Left cardiac atrium (tissue), 4 donors: ENCODE results near the gene CFAP74. TPM values are rescaled to one million over a fixed set of nuclear protein-coding genes. Genes with fewer than 3 reads are reported as not detected.

Experiments
- ATAC-seq, 2 donors: fragments of 200-7000 bp; cut with Tn5 transposase; one replicate each; pipeline ENCODE4 v1.9.1; 2020; ENCODE audit warnings: mild to moderate bottlenecking in 2 of 2, moderate library complexity in 2 of 2
- DNase-seq: peaks from one replicate; pipeline ENCODE4 v3.0.0-alpha.2; 2020
- intact Hi-C, 2 donors: fragments of 100-400 bp; cut with DNase I; formaldehyde crosslinking; loops; one replicate each; pipeline versions ENCODE4 v1.14.1 to v1.15.1; 2022 to 2023
- total RNA-seq, 2 donors: library from RNA; stranded (reverse); fragmentation: NEBNext Ultra II Directional; extraction: Animal tissue kit (Norgen Biotek cat#: 25700); gene quantifications; one replicate each; pipeline ENCODE4 v1.2.1, GENCODE V29; 2021
- donor health status: DM: no; HTN: yes; CAD: no.
- donor health status: DM: no; HTN: yes; CAD: no; lungs with severe emphysema.
- donor health status: DM: yes; HTN: yes; CAD: no.
- donor health status: Dilated cardiomyopathy.

The CFAP74 gene
- total RNA-seq, 2 donors from 2014 or later, result not detected

GRCh38 chr1:1962752-1963151 is 40.8 kb downstream of the CFAP74 start:
- DNase-seq (no peak), ATAC-seq (no peak)
- intact Hi-C loops, result loop anchor here in 1 of 2 donors (5.0 kb wide), 1 partner anchor 85 kb away; no protein-coding TSS in a partner anchor

GRCh38 chr1:1960480-1961196 is 42.9 kb downstream of the CFAP74 start:
- intact Hi-C loops, result loop anchor here in 1 of 2 donors (5.0 kb wide), 1 partner anchor 87 kb away; no protein-coding TSS in a partner anchor
- DNase-seq (no peak), ATAC-seq (peak; percentile 6 to 70)

- DNase-seq, result peak; percentile 83
- ATAC-seq, result peak; percentile 92 to 93
- intact Hi-C loops, result loop anchor here in 1 of 2 donors (5.0 kb wide), 1 partner anchor 87 kb away; no protein-coding TSS in a partner anchor
These were observed 43.6 kb downstream of the CFAP74 start for GRCh38 chr1:1959840-1960479.

- ATAC-seq (no peak), DNase-seq (no peak)
- intact Hi-C loops, result no loop called here
These were observed 44.1 kb downstream of the CFAP74 start for GRCh38 chr1:1959459-1959839.

- DNase-seq (no peak), ATAC-seq (no peak)
- intact Hi-C loops, result no loop called here
These were observed 45.5 kb downstream of the CFAP74 start for GRCh38 chr1:1958071-1958541.

GRCh38 chr1:1957533-1957961 is 46.0 kb downstream of the CFAP74 start:
- DNase-seq (no peak), ATAC-seq (no peak)
- intact Hi-C loops, result no loop called here

GRCh38 chr1:1956586-1957532 is 46.7 kb downstream of the CFAP74 start:
- DNase-seq (no peak), ATAC-seq (no peak)
- intact Hi-C loops, result no loop called here

- intact Hi-C loops, result no loop called here
- no peak for ATAC-seq
- DNase-seq, result no peak
These were observed 47.5 kb downstream of the CFAP74 start for GRCh38 chr1:1956101-1956500.

GRCh38 chr1:1955621-1956094 is 47.9 kb downstream of the CFAP74 start:
- ATAC-seq (no peak), DNase-seq (no peak)
- intact Hi-C loops, result no loop called here

- ATAC-seq (no peak), DNase-seq (no peak)
- intact Hi-C loops, result no loop called here
These were observed 48.6 kb downstream of the CFAP74 start for GRCh38 chr1:1954831-1955441.

GRCh38 chr1:1954015-1954414 is 49.6 kb downstream of the CFAP74 start:
- DNase-seq, result no peak
- intact Hi-C loops, result no loop called here
- no peak for ATAC-seq

GRCh38 chr1:1950940-1951339 is 52.6 kb downstream of the CFAP74 start:
- intact Hi-C loops, result no loop called here
- ATAC-seq, result no peak
- DNase-seq, result no peak

- intact Hi-C loops, result loop anchor here in 1 of 2 donors (5.0 kb wide), 1 partner anchor 94 kb away; no protein-coding TSS in a partner anchor
- no peak for ATAC-seq
- no peak for DNase-seq
These were observed 54.8 kb downstream of the CFAP74 start for GRCh38 chr1:1948783-1949182.

- no peak for DNase-seq
- intact Hi-C loops, result loop anchor here in 1 of 2 donors (5.0 kb wide), 1 partner anchor 95 kb away; no protein-coding TSS in a partner anchor
- ATAC-seq, result no peak
These were observed 56.1 kb downstream of the CFAP74 start for GRCh38 chr1:1947493-1947892.

GRCh38 chr1:1946540-1946939 is 57.0 kb downstream of the CFAP74 start:
- DNase-seq (peak; percentile 55), ATAC-seq (peak; percentile 20 to 88)
- intact Hi-C loops, result loop anchor here in 1 of 2 donors (5.0 kb wide), 1 partner anchor 96 kb away; no protein-coding TSS in a partner anchor

- intact Hi-C loops, result loop anchor here (2.0 to 5.0 kb wide), 2 partner anchors 96 to 99 kb away; no protein-coding TSS in a partner anchor
- DNase-seq (no peak), ATAC-seq (no peak)
These were observed 57.7 kb downstream of the CFAP74 start for GRCh38 chr1:1945782-1946393.

GRCh38 chr1:1943834-1944570 is 59.6 kb downstream of the CFAP74 start:
- ATAC-seq (peak; percentile 80 to 88), DNase-seq (peak; percentile 64)
- intact Hi-C loops, result loop anchor here in 1 of 2 donors (2.0 kb wide), 1 partner anchor 101 kb away; no protein-coding TSS in a partner anchor
